Uterus (tissue), 2 donors: Measurements from ENCODE around the gene RBFOX2.

Source experiments
- CTCF ChIP-seq, 4 experiments: fragments of 200-600 bp in 2 of 4; fragments of 450-650 bp in 2 of 4; sonication (generic) in 2 of 4; IDR thresholded peaks; one replicate each; pipeline ENCODE4 v1.5.1; 2016 to 2019; ENCODE audit warnings: antibody characterized with exemption in 4 of 4, mild to moderate bottlenecking in 2 of 4, moderate library complexity in 1 of 4
- POLR2A ChIP-seq, 2 donors: fragments of 450-650 bp; IDR thresholded peaks; one replicate each; pipeline ENCODE4 v1.6.1; 2016; ENCODE audit warnings: antibody characterized with exemption in 2 of 2, mild to moderate bottlenecking in 1 of 2, moderate library complexity in 1 of 2

GRCh38 chr22:35712672-35713071 is 316.0 kb downstream of the RBFOX2 start:
- TF ChIP-seq CTCF (IDR thresholded peaks at IDR 0.05) = no peak
- TF ChIP-seq POLR2A (IDR thresholded peaks at IDR 0.05) = no peak
